HG03558 (cell line): Measurements from ENCODE around the gene SPRING1.

Experiments
- ATAC-seq: cut with Tn5 transposase; IDR thresholded peaks from one replicate; pipeline ENCODE4 v1.9.1; 2021; ENCODE audit warnings: moderate number of reproducible peaks; ENCODE audit not compliant: unreplicated experiment; ENCODE audit errors: extremely low read depth

SPRING1 gene

DNA sequence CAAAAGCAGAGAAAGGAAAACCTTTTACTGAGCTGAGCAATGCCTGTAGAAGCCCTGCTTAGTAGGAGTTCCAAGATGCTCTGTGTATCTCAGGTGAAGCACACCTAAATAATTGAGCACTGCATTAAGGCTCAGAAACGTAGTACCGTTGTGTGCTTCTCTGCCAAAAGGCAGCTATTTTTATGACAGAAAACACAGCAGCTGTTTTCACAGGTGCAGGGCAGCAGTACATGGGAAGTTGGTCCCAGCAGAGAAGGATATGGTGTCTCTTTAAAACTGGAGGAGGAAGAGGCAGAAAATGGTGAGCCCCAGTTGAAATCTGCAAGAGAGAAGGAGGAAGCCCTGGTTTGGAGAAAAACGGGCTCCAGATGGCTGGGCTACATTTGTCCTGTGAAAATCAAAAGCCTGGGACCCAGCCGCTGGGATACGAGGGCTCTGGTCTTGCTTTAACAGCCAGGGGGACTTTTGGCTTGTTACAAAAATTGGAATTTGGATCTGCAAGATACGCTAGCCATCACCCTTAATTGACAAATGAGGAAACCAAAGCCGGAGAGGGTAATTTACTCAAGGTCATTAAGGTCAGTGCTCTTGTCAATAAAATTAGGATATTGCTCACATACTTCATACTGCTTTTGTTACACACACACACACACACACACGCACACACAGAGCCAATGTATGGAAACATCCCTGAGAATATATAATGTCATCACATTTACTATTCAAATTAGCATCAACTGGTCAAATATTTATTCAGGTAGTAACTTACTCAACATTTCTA, 27.3 kb downstream of the SPRING1 start:
- no peak for ATAC-seq

GRCh38 chr12:116709768-116710167, 28.1 kb downstream of the SPRING1 start:
- no peak for ATAC-seq

- no peak for ATAC-seq
Observed at GRCh38 chr12:116708826-116709756, 28.8 kb downstream of the SPRING1 start.

DNA sequence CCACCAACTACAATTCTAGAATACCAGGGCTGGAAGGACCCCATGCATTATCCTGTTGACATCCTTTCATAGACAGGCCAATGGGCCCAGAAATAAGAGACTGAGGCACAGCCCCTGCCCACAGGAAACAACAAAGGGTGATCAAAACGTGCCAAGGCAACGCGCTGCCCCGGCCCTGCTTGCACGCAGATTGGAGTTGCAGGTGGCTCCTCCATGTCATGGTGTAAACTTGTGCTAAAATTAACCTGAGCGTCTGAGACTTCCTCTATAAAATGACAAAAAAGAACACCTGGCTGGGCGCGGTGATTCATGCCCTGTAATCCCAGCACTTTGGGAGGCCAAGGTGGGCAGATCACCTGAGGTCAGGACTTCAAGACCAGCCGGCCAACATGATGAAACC, 30.1 kb downstream of the SPRING1 start:
- no peak for ATAC-seq

GRCh38 chr12:116703214-116703795, 34.6 kb downstream of the SPRING1 start:
- no peak for ATAC-seq

- ATAC-seq: no peak
Observed at GRCh38 chr12:116701432-116701831, 36.4 kb downstream of the SPRING1 start.

GRCh38 chr12:116700066-116700465, 37.8 kb downstream of the SPRING1 start:
- no peak for ATAC-seq

DNA sequence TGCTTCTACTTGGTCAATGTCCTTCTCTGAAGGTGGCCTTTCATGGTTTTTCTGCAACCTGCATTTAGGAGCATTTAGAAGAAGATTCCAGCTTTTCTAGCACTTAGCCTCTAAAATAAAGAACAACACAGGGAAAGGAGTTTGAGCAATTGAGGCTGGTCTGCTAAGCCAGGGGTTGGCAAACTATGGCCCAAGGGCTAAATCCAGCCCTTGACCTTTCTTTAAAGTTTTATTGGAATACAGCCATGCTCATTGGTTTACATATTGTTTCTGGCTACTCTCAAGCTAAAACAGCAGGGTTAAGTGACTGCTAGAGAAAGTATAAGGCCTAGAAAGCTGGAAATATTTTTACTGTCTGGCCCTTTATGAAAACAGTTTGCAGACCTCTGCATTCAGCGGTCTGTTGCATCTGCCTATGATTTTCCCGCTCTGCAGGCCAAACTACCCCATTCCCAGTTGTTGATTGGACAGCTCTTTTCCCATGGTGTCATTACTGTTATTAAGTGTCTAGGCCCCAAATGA, 39.3 kb downstream of the SPRING1 start:
- no peak for ATAC-seq

GRCh38 chr12:116698116-116698515, 39.8 kb downstream of the SPRING1 start:
- no peak for ATAC-seq

GRCh38 chr12:116697716-116698115, 40.2 kb downstream of the SPRING1 start:
- no peak for ATAC-seq

DNA sequence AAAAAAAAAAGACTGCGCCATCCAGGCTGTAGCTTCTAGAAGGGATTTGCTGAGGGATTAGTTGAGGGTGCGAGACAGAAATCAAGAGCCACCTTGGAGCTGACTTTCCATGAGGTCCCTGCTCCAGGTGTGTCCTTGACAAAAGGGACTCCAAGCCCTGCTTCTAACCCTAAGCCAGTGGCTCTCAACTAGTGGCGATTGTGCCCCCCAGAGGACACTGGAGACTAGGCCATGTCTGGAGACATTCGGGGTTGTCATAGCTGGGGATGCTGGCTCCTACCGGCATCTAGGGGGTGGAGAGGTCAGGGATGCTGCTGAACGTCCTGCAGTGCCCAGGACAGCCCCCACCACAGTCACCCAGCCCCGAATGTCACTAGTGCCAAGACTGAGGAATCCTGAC, 40.6 kb downstream of the SPRING1 start:
- no peak for ATAC-seq

DNA sequence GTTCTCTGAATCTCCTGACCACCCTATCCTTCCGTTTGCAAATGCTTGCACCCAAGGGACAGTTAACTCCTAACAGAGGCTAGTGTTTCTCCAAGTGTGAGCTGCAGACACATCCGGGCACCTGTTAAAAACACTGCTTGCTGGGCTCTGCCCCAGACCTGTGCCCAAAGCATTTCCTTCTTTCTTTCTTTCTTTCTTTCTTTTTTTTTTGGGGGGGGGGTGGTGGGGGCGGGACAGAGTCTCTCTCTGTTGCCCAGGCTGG, 42.5 kb downstream of the SPRING1 start:
- no peak for ATAC-seq

- ATAC-seq: no peak
Observed at GRCh38 chr12:116694653-116695463, 43.0 kb downstream of the SPRING1 start.

GRCh38 chr12:116693286-116694227, 44.3 kb downstream of the SPRING1 start:
- no peak for ATAC-seq

DNA sequence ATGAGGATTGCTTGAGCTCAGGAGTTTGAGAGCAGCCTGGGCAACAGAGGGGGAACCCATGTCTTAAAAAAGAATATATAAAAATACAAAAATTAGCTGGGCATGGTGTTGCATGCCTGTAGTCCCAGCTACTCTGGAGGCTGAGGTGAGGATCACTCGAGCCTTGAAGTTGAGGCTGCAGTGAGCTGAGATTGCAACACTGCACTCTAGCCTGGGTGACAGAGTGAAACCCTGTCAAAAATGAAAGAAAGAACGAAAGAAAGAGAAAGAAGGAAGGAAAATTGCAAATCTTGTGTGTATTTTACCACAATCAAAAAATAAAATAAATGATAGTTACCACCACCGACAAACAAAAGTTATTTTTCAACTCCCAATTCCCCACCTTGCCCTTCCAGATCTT, 45.3 kb downstream of the SPRING1 start:
- ATAC-seq: no peak

GRCh38 chr12:116691636-116692035, 46.2 kb downstream of the SPRING1 start:
- no peak for ATAC-seq

- ATAC-seq: no peak
Observed at GRCh38 chr12:116691205-116691604, 46.7 kb downstream of the SPRING1 start.

DNA sequence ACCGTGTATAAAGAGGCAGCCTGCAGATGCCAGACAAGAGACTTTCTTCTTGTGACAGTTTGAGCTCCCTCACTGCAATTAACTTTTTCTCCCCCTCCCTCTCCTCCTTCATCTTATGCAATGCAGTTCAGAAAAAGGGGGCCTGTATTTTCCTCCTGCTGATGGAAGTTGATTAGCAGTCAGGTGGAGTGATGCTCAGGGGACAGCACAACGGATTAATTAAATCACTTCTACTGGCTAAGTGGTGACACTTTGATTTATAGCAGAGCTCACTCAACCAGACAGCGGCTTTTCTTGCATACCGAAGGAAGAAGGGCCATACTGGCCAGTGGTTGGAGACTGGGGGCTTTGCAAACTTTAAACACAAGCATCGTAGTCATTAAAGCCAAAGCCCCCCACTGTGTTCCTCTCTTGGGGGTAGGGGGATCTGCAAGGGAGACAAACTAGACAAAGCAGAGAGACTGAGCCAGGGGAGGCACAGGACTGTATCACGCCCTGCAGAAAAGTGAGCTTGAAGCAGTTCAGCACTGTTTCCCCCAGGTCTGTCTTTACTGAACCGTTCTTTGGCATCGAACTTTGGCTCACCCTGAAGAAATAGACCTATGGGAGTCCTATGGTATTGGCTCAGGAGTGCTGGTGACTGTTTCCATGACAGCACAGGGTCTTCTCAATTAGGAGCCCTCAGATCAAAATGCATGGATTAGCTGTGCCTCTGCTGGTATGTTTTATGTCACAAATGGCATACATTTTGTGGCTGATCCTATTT, 47.7 kb downstream of the SPRING1 start:
- no peak for ATAC-seq
